CD14-positive monocyte (primary cell): ENCODE results near the gene SCUBE1. TPM values are rescaled to one million over a fixed set of nuclear protein-coding genes. Genes with fewer than 3 reads are reported as not detected.

Experiments used
- DNase-seq, 3 donors: peaks; one replicate each; pipeline ENCODE4 v3.0.0-alpha.2; 2011 to 2022
- H2AFZ ChIP-seq: 2 replicates; pipeline ENCODE4 v1.6.0; 2012; ENCODE audit warnings: mild to moderate bottlenecking, low read depth, low read length, inconsistent platforms; ENCODE audit not compliant: insufficient read depth, poor library complexity, severe bottlenecking
- H3K27ac ChIP-seq, 2 donors: 1 replicate in 1 of 2; 2 replicates in 1 of 2; pipeline ENCODE4 v1.5.1; 2012 to 2013; ENCODE audit warnings: low read length in 2 of 2, control low read depth in 1 of 2, inconsistent platforms in 1 of 2, low read depth in 1 of 2, mild to moderate bottlenecking in 1 of 2
- H3K27me3 ChIP-seq, 2 donors: one replicate each; pipeline versions ENCODE4 v1.6.0 to v1.6.1; 2011 to 2013; ENCODE audit warnings: low read length in 2 of 2; ENCODE audit not compliant: control insufficient read depth in 2 of 2, insufficient read depth in 2 of 2
- H3K36me3 ChIP-seq, 2 donors: replicated peaks in 1 of 2; 1 replicate in 1 of 2; 2 replicates in 1 of 2; pipeline versions ENCODE4 v1.5.1 to v1.6.1; 2012 to 2013; ENCODE audit warnings: low read length in 2 of 2, control low read depth in 1 of 2, inconsistent platforms in 1 of 2, mild to moderate bottlenecking in 1 of 2; ENCODE audit not compliant: insufficient read depth in 2 of 2, control insufficient read depth in 1 of 2
- H3K4me1 ChIP-seq, 2 donors: 1 replicate in 1 of 2; 2 replicates in 1 of 2; pipeline versions ENCODE4 v1.5.1 to v1.6.1; 2012 to 2013; ENCODE audit warnings: low read length in 2 of 2, control low read depth in 1 of 2, inconsistent platforms in 1 of 2, mild to moderate bottlenecking in 1 of 2, moderate library complexity in 1 of 2; ENCODE audit not compliant: insufficient read depth in 2 of 2, control insufficient read depth in 1 of 2
- H3K4me2 ChIP-seq: replicated peaks from 2 replicates; pipeline ENCODE3; 2012; ENCODE audit warnings: low read length, moderate library complexity, mild to moderate bottlenecking; ENCODE audit not compliant: poor library complexity, severe bottlenecking; ENCODE audit errors: extremely low read depth
- H3K4me3 ChIP-seq, 3 experiments: fragments of 200-600 bp in 1 of 3; sonication (generic) in 1 of 3; replicated peaks in 1 of 3; 1 replicate in 2 of 3; 2 replicates in 1 of 3; pipeline ENCODE4 v1.5.1; 2011 to 2013; ENCODE audit warnings: low read length in 3 of 3, mild to moderate bottlenecking in 3 of 3, control low read depth in 2 of 3, low read depth in 2 of 3, inconsistent platforms in 1 of 3, moderate library complexity in 1 of 3
- H3K79me2 ChIP-seq: 2 replicates; pipeline ENCODE4 v1.6.0; 2012; ENCODE audit warnings: mild to moderate bottlenecking, control low read depth, inconsistent platforms, low read length, moderate library complexity; ENCODE audit not compliant: insufficient read depth
- H3K9ac ChIP-seq: 2 replicates; pipeline ENCODE4 v1.6.0; 2017; ENCODE audit warnings: low read length, mild to moderate bottlenecking; ENCODE audit not compliant: insufficient read depth, poor library complexity, severe bottlenecking
- H3K9me3 ChIP-seq, 2 donors: replicated peaks in 1 of 2; 1 replicate in 1 of 2; 2 replicates in 1 of 2; pipeline versions ENCODE4 v1.5.1 to v1.6.1; 2012 to 2013; ENCODE audit warnings: low read length in 2 of 2, control low read depth in 1 of 2; ENCODE audit not compliant: control insufficient read depth in 1 of 2, insufficient read depth in 1 of 2
- H4K20me1 ChIP-seq: 2 replicates; pipeline ENCODE4 v1.6.0; 2012; ENCODE audit warnings: mild to moderate bottlenecking, low read length, control low read depth, moderate library complexity; ENCODE audit not compliant: insufficient read depth
- H3K27ac Mint-ChIP-seq, 7 donors: one replicate each; pipeline ENCODE4 v1.8.0; 2020; ENCODE audit warnings: mild to moderate bottlenecking in 7 of 7, mixed read lengths in 7 of 7, moderate library complexity in 6 of 7, inconsistent platforms in 2 of 7
- H3K27me3 Mint-ChIP-seq, 3 donors: one replicate each; pipeline ENCODE4 v1.8.0; 2021 to 2022; ENCODE audit warnings: low read depth in 3 of 3, mild to moderate bottlenecking in 3 of 3, mixed read lengths in 3 of 3, moderate library complexity in 3 of 3, inconsistent platforms in 1 of 3
- H3K36me3 Mint-ChIP-seq, 2 donors: one replicate each; pipeline ENCODE4 v1.8.0; 2020; ENCODE audit warnings: mixed read lengths in 2 of 2, inconsistent platforms in 1 of 2, mild to moderate bottlenecking in 1 of 2
- H3K4me1 Mint-ChIP-seq: one replicate; pipeline ENCODE4 v1.8.0; 2020; ENCODE audit warnings: mild to moderate bottlenecking, mixed read lengths
- H3K4me3 Mint-ChIP-seq, 2 donors: one replicate each; pipeline ENCODE4 v1.8.0; 2020; ENCODE audit warnings: mild to moderate bottlenecking in 2 of 2, mixed read lengths in 2 of 2, moderate library complexity in 1 of 2
- H3K9me3 Mint-ChIP-seq, 7 donors: one replicate each; pipeline ENCODE4 v1.8.0; 2020 to 2022; ENCODE audit warnings: mixed read lengths in 7 of 7, mild to moderate bottlenecking in 6 of 7, moderate library complexity in 6 of 7, inconsistent platforms in 2 of 7
- CTCF ChIP-seq: fragments of 200-600 bp; IDR thresholded peaks from one replicate; pipeline ENCODE4 v1.8.0; 2022; ENCODE audit warnings: antibody characterized with exemption, mild to moderate bottlenecking
- WGBS: methylation state at CpG from one replicate; pipeline ENCODE4 v1.1.5; 2013; ENCODE audit warnings: missing lambda C conversion rate; ENCODE audit not compliant: insufficient coverage; 5-methylcytosine and 5-hydroxymethylcytosine counted together
- intact Hi-C, 2 donors: fragments of 100-400 bp; cut with micrococcal nuclease; formaldehyde crosslinking; loops; one replicate each; pipeline versions ENCODE4 v1.15.0 to v1.15.1; 2023
- polyA plus RNA-seq, 3 donors: library from polyadenylated mRNA; depleted of rRNA in 1 of 3; unstranded in 2 of 3; stranded (reverse) in 1 of 3; fragments of 300-500 nt in 2 of 3; fragments of >200 nt in 1 of 3; fragmentation: Illumina TruSeq in 2 of 3; gene quantifications; 1 replicate in 2 of 3; 2 replicates in 1 of 3; pipeline ENCODE4 v1.2.3, GENCODE V29; 2012 to 2021

SCUBE1 gene
- polyA plus RNA-seq, 3 donors: 0.20 to 0.32 (median 0.26) TPM

GRCh38 chr22:43162412-43163150 is 180.6 kb downstream of the SCUBE1 start:
- Histone ChIP-seq H2AFZ (no peak overlapping the region), H4K20me1 (peaks cover 75% of the 10 kb centered on the region), H3K27ac (peak overlapping the region in 1 of 2 donors; percentile 62), H3K36me3 (peaks cover 42 to 80% of the 10 kb centered on the region in 2 donors), H3K4me1 (peaks cover 44 to 45% of the 10 kb centered on the region in 2 donors), H3K4me3 (no peak overlapping the region), H3K27me3 (no peaks in the 10 kb centered on the region), H3K79me2 (peaks cover 37% of the 10 kb centered on the region), H3K4me2 (no peak overlapping the region), H3K9ac (no peak overlapping the region), H3K9me3 (no peaks in the 10 kb centered on the region)
- Mint-ChIP-seq H3K36me3 (peaks cover 38 to 79% of the 10 kb centered on the region in 2 donors), H3K4me3 (no peak overlapping the region), H3K27ac (peak overlapping the region in 3 of 7 donors; percentile 28 to 81 (median 42)), H3K9me3 (peaks cover 0 to 2% (median 0%) of the 10 kb centered on the region in 7 donors), H3K4me1 (peaks cover 44% of the 10 kb centered on the region), H3K27me3 (peaks cover 0 to 3% (median 0%) of the 10 kb centered on the region in 3 donors)
- no peak for DNase-seq
- intact Hi-C loops: no loop called here
- 97% methylated on average over 20 of the region's 24 CpGs for WGBS
- TF ChIP-seq CTCF: no peak

- H3K4me2 ChIP-seq: no peak overlapping the region
- peak overlapping the region in 1 of 2 donors; percentile 78 for H3K27ac ChIP-seq
- peaks cover 94% of the 10 kb centered on the region for H4K20me1 ChIP-seq
- no peak for DNase-seq
- intact Hi-C loops: no loop called here
- no peaks in the 10 kb centered on the region for H3K27me3 ChIP-seq
- peaks cover 0 to 2% (median 0%) of the 10 kb centered on the region in 3 donors for H3K27me3 Mint-ChIP-seq
- peaks cover 34 to 74% of the 10 kb centered on the region in 2 donors for H3K36me3 ChIP-seq
- TF ChIP-seq CTCF: no peak
- peaks cover 61% of the 10 kb centered on the region for H3K4me1 Mint-ChIP-seq
- peaks cover 63% of the 10 kb centered on the region in 2 donors for H3K4me1 ChIP-seq
- peak overlapping the region in 3 of 7 donors; percentile 37 to 82 (median 78) for H3K27ac Mint-ChIP-seq
- H3K79me2 ChIP-seq: peaks cover 56% of the 10 kb centered on the region
- WGBS: 97% methylated on average over 6 of the region's 8 CpGs
- H3K4me3 ChIP-seq: no peak overlapping the region
- no peak overlapping the region for H2AFZ ChIP-seq
- no peak overlapping the region for H3K9ac ChIP-seq
- peaks cover 31 to 73% of the 10 kb centered on the region in 2 donors for H3K36me3 Mint-ChIP-seq
- no peaks in the 10 kb centered on the region for H3K9me3 ChIP-seq
- no peak overlapping the region for H3K4me3 Mint-ChIP-seq
- peaks cover 0 to 2% (median 0%) of the 10 kb centered on the region in 7 donors for H3K9me3 Mint-ChIP-seq
Observed at GRCh38 chr22:43160497-43161126, 182.6 kb downstream of the SCUBE1 start.
